SK-N-SH (cell line): ENCODE data around the gene SHKBP1. TPM values are rescaled to one million over a fixed set of nuclear protein-coding genes. Genes with fewer than 3 reads are reported as not detected.

Experiments
- CTCF ChIA-PET: fragments of 300-600, 350-600 bp; formaldehyde crosslinking; extraction: SDS; loops from one replicate; lab custom pipeline; 2021; lab: Yijun Ruan, JAX
- POLR2A ChIA-PET: fragments of 350-600 bp; sonication (Branson Sonifier 250); formaldehyde crosslinking; extraction: SDS; loops from one replicate; lab custom pipeline; 2020; ENCODE audit warnings: antibody characterized with exemption, inconsistent platforms; lab: Yijun Ruan, JAX
- DNase-seq: peaks from one replicate; pipeline ENCODE4 v3.0.0; 2012
- H2AFZ ChIP-seq: fragments of 200-600 bp; sonication (generic); 2 replicates; pipeline ENCODE4 v1.8.1; 2016; ENCODE audit warnings: antibody characterized with exemption, mild to moderate bottlenecking, low read depth
- H3F3A ChIP-seq: fragments of 200-600 bp; sonication (generic); replicated peaks from 2 replicates; pipeline ENCODE3; 2016; ENCODE audit warnings: antibody characterized with exemption, mild to moderate bottlenecking; ENCODE audit not compliant: insufficient read depth
- H3K27ac ChIP-seq, 2 experiments: fragments of 200-500 bp in 1 of 2; fragments of 200-600 bp in 1 of 2; sonication (Bioruptor generic) in 1 of 2; sonication (generic), shearing (Covaris generic) in 1 of 2; 2 replicates each; pipeline versions ENCODE4 v1.5.1 to v1.6.1; 2014 to 2016; ENCODE audit warnings: low read depth in 2 of 2, inconsistent platforms in 1 of 2, low read length in 1 of 2, mild to moderate bottlenecking in 1 of 2, mixed read lengths in 1 of 2
- H3K27me3 ChIP-seq: fragments of 200-600 bp; sonication (generic), shearing (Covaris generic); 2 replicates; pipeline ENCODE4 v1.6.1; 2016; ENCODE audit warnings: mixed run types; ENCODE audit not compliant: insufficient read depth
- H3K36me3 ChIP-seq, 2 experiments: fragments of 200-500 bp in 1 of 2; fragments of 200-600 bp in 1 of 2; sonication (Bioruptor generic) in 1 of 2; sonication (generic) in 1 of 2; replicated peaks in 1 of 2; 2 replicates each; pipeline versions ENCODE3 to v1.5.1; 2014 to 2016; ENCODE audit warnings: low read length in 1 of 2, mild to moderate bottlenecking in 1 of 2; ENCODE audit not compliant: insufficient read depth in 2 of 2, control insufficient read depth in 1 of 2
- H3K4me1 ChIP-seq, 2 experiments: fragments of 200-500 bp in 1 of 2; fragments of 200-600 bp in 1 of 2; sonication (Bioruptor generic) in 1 of 2; sonication (generic), shearing (Covaris generic) in 1 of 2; 2 replicates each; pipeline versions ENCODE4 v1.5.1 to v1.6.1; 2014 to 2016; ENCODE audit warnings: low read depth in 1 of 2, low read length in 1 of 2, mixed run types in 1 of 2; ENCODE audit not compliant: insufficient read depth in 2 of 2, control insufficient read depth in 1 of 2
- H3K4me2 ChIP-seq: fragments of 200-600 bp; sonication (generic), shearing (Covaris generic); 2 replicates; pipeline ENCODE4 v1.6.1; 2017; ENCODE audit warnings: mixed run types
- H3K4me3 ChIP-seq, 2 experiments: fragments of 200-500 bp in 1 of 2; fragments of 200-600 bp in 1 of 2; sonication (Bioruptor generic) in 1 of 2; sonication (generic), shearing (Covaris generic) in 1 of 2; 2 replicates each; pipeline versions ENCODE4 v1.5.1 to v1.8.1; 2014 to 2016; ENCODE audit warnings: low read depth in 2 of 2, inconsistent platforms in 1 of 2, low read length in 1 of 2, mild to moderate bottlenecking in 1 of 2, mixed read lengths in 1 of 2, moderate library complexity in 1 of 2
- H3K79me2 ChIP-seq: fragments of 200-600 bp; sonication (generic); 2 replicates; pipeline ENCODE4 v1.8.1; 2017; ENCODE audit warnings: mild to moderate bottlenecking; ENCODE audit not compliant: insufficient read depth
- H3K9ac ChIP-seq: fragments of 200-600 bp; sonication (generic); 2 replicates; pipeline ENCODE4 v1.6.1; 2017; ENCODE audit warnings: mixed run types
- H3K9me2 ChIP-seq: fragments of 200-600 bp; sonication (generic); 2 replicates; pipeline ENCODE4 v1.6.1; 2017; ENCODE audit warnings: mixed run types
- H3K9me3 ChIP-seq: fragments of 200-600 bp; sonication (generic); 2 replicates; pipeline ENCODE4 v1.6.1; 2017; ENCODE audit warnings: mixed run types, mild to moderate bottlenecking, moderate library complexity
- H4K20me1 ChIP-seq: fragments of 200-600 bp; sonication (generic); 2 replicates; pipeline ENCODE4 v1.6.1; 2017; ENCODE audit warnings: mild to moderate bottlenecking, mixed run types; ENCODE audit not compliant: insufficient read depth
- CHD2 ChIP-seq: fragments of 150-350 bp; IDR thresholded peaks from 2 replicates; pipeline ENCODE4 v1.6.1; 2018; ENCODE audit warnings: low read length; ENCODE audit not compliant: partially characterized antibody
- CTCF ChIP-seq: fragments of 200-600 bp; sonication (generic); IDR thresholded peaks from 2 replicates; pipeline ENCODE4 v1.6.1; 2017; ENCODE audit warnings: antibody characterized with exemption, mild to moderate bottlenecking, moderate library complexity
- FOXJ3 ChIP-seq: sonication (generic); formaldehyde crosslinking; IDR thresholded peaks from 2 replicates; pipeline ENCODE4 v1.5.1; 2020; ENCODE audit warnings: mild to moderate bottlenecking, missing genetic modification reagents
- IRF3 ChIP-seq: fragments of 150-350 bp; IDR thresholded peaks from 2 replicates; pipeline ENCODE4 v1.6.1; 2016; ENCODE audit warnings: mild to moderate bottlenecking, low read depth, low read length
- JUND ChIP-seq: IDR thresholded peaks from 2 replicates; pipeline ENCODE4 v1.4.0; 2012
- NRF1 ChIP-seq: IDR thresholded peaks from 2 replicates; pipeline ENCODE4 v1.6.1; 2012; ENCODE audit warnings: low read depth, mild to moderate bottlenecking, low read length
- RAD21 ChIP-seq: IDR thresholded peaks from 2 replicates; pipeline ENCODE4 v1.6.1; 2012; ENCODE audit warnings: mild to moderate bottlenecking, low read length
- REST ChIP-seq: IDR thresholded peaks from 2 replicates; pipeline ENCODE4 v1.6.1; 2012; ENCODE audit warnings: mild to moderate bottlenecking, low read depth, low read length, moderate library complexity
- RFX5 ChIP-seq: IDR thresholded peaks from 2 replicates; pipeline ENCODE4 v1.6.1; 2012; ENCODE audit warnings: mild to moderate bottlenecking, improper control_type of control experiment, low read length
- RXRA ChIP-seq: IDR thresholded peaks from 2 replicates; pipeline ENCODE4 v1.4.0; 2012; ENCODE audit warnings: low read depth, mild to moderate bottlenecking, borderline replicate concordance
- USF2 ChIP-seq: fragments of 150-350 bp; IDR thresholded peaks from 2 replicates; pipeline ENCODE4 v1.6.1; 2017; ENCODE audit warnings: antibody characterized with exemption, low read length, low read depth, borderline replicate concordance
- ZBTB33 ChIP-seq: IDR thresholded peaks from 2 replicates; pipeline ENCODE4 v1.4.0; 2012; ENCODE audit warnings: low read depth, borderline replicate concordance
- WGBS: methylation state at CpG from one replicate; pipeline ENCODE4 v1.1.6; 2017; ENCODE audit warnings: low lambda C conversion rate; 5-methylcytosine and 5-hydroxymethylcytosine counted together
- polyA plus RNA-seq, 3 experiments: library from polyadenylated mRNA; depleted of rRNA; stranded (reverse); fragments of >200 nt; gene quantifications; 2 replicates each; pipeline ENCODE4 v1.2.3, GENCODE V29; 2012

The SHKBP1 gene
- polyA plus RNA-seq, 1 of the 3 experiments (the other 2 are of a cell fraction), result 62.7 TPM

- POLR2A ChIA-PET, result no interaction called here
- no peaks in the 10 kb centered on the region for H3F3A ChIP-seq
- no peaks in the 10 kb centered on the region for H4K20me1 ChIP-seq
- no peaks in the 10 kb centered on the region for H3K27me3 ChIP-seq
- peak; percentile 93 for DNase-seq
- no peak overlapping the region for H3K9ac ChIP-seq
- peaks cover 0 to 11% of the 10 kb centered on the region in 2 experiments; a peak in 1 of 4 replicates for H3K4me1 ChIP-seq
- no peaks in the 10 kb centered on the region for H3K36me3 ChIP-seq
- no peaks in the 10 kb centered on the region for H3K79me2 ChIP-seq
- TF ChIP-seq RAD21, result no peak
- TF ChIP-seq RXRA, result no peak
- TF ChIP-seq JUND, result no peak
- TF ChIP-seq CTCF, result peak; percentile 25; the same call in 1 of the 2 replicates
- no peak for TF ChIP-seq ZBTB33
- no peak for TF ChIP-seq CHD2
- no peak for TF ChIP-seq FOXJ3
- no peak for TF ChIP-seq NRF1
- TF ChIP-seq USF2, result no peak
- no peak for TF ChIP-seq IRF3
- peak; percentile 95 for TF ChIP-seq REST
- no peak for TF ChIP-seq RFX5
- TF ChIP-seq, all 33 proteins: peak for 2
- no peaks in the 10 kb centered on the region for H3K9me3 ChIP-seq
- peak overlapping the region in 1 of 2 experiments; percentile 70; a peak in 1 of 4 replicates for H3K27ac ChIP-seq
- 24% methylated on average over 8 of the region's 75 CpGs for WGBS
- H3K4me2 ChIP-seq, result 0 out of 2 replicates have a peak overlapping the region, but pooled peaks have one; percentile 67
- H2AFZ ChIP-seq, result no peak overlapping the region
- CTCF ChIA-PET, result interaction anchor here (0.6 to 3.7 kb wide), 12 partner anchors 8 to 105 kb away, joined by 3 to 16 read pairs (median 4); partner anchors contain the start of gene LTBP4
- no peaks in the 10 kb centered on the region for H3K9me2 ChIP-seq
- peak overlapping the region in 1 of 2 experiments; percentile 41; a peak in 2 of 4 replicates for H3K4me3 ChIP-seq
Measured at GRCh38 chr19:40530091-40530901, 46.4 kb upstream of the SHKBP1 start.
